Left ventricle myocardium superior (tissue), 1 donor: ENCODE measurements around the gene RTP5. TPM values are rescaled to one million over a fixed set of nuclear protein-coding genes. Genes with fewer than 3 reads are reported as not detected.
A peak's percentile ranks its signal among the peaks of the same experiment; 100 is the strongest.
"Not testable (repeated sequence)": the region's sequence is repeated elsewhere in the genome, so short reads cannot be mapped to it uniquely, and the experiment has no call there.

ENCODE experiments used
- ATAC-seq: fragments of 200-7000 bp; cut with Tn5 transposase; one replicate; pipeline ENCODE4 v1.9.1; 2020; ENCODE audit warnings: mild to moderate bottlenecking, moderate library complexity
- DNase-seq: peaks from one replicate; pipeline ENCODE4 v3.0.0-alpha.2; 2020
- intact Hi-C: fragments of 100-400 bp; cut with micrococcal nuclease; formaldehyde crosslinking; loops from one replicate; pipeline ENCODE4 v1.11.0; 2022
- total RNA-seq: library from RNA; stranded (reverse); fragmentation: NEBNext Ultra II Directional; extraction: Animal tissue kit (Norgen Biotek cat#: 25700); gene quantifications from one replicate; pipeline ENCODE4 v1.2.1, GENCODE V29; 2021
- donor health status: DM: no; HTN: yes; CAD: no; lungs with severe emphysema.

RTP5 gene
- total RNA-seq, 1 donor from 2014 or later, result not detected

GRCh38 chr2:241866790-241867645, 2.5 kb upstream of the RTP5 start:
- DNase-seq (peak; percentile 28), ATAC-seq (no peak)
- intact Hi-C loops, result no loop called here

- ATAC-seq, result no peak
- intact Hi-C loops, result no loop called here
- DNase-seq, result peak; percentile 49
Measured at GRCh38 chr2:241867776-241868420, 1.6 kb upstream of the RTP5 start.

GRCh38 chr2:241868661-241869081, 858 bp upstream of the RTP5 start:
- DNase-seq, result peak; percentile 26
- ATAC-seq, result no peak
- intact Hi-C loops, result no loop called here

- intact Hi-C loops, result no loop called here
- ATAC-seq (no peak), DNase-seq (peak; percentile 32)
Measured at GRCh38 chr2:241870081-241870541, 582 bp downstream of the RTP5 start.

GRCh38 chr2:241870611-241871537, 1.3 kb downstream of the RTP5 start:
- peak; percentile 38 for DNase-seq
- ATAC-seq, result no peak
- intact Hi-C loops, result no loop called here

GRCh38 chr2:241871538-241872312, 2.2 kb downstream of the RTP5 start:
- intact Hi-C loops, result no loop called here
- ATAC-seq (no peak), DNase-seq (peak; percentile 22)

- ATAC-seq (no peak), DNase-seq (peak; percentile 8)
- intact Hi-C loops, result no loop called here
Measured at GRCh38 chr2:241872313-241872642, 2.7 kb downstream of the RTP5 start.

- intact Hi-C loops, result no loop called here
- DNase-seq, result peak; percentile 27
- no peak for ATAC-seq
Measured at GRCh38 chr2:241873081-241873802, 3.7 kb downstream of the RTP5 start.

- intact Hi-C loops, result no loop called here
- DNase-seq (peak; percentile 22), ATAC-seq (no peak)
Measured at GRCh38 chr2:241873803-241874110, 4.2 kb downstream of the RTP5 start.

- ATAC-seq, result no peak
- peak; percentile 25 for DNase-seq
- intact Hi-C loops, result no loop called here
Measured at GRCh38 chr2:241874277-241874925, 4.9 kb downstream of the RTP5 start.

GRCh38 chr2:241875754-241876527, 6.4 kb downstream of the RTP5 start:
- ATAC-seq, intact Hi-C loops: not testable (repeated sequence)
- DNase-seq, result peak; percentile 11

GRCh38 chr2:241876528-241877196, 7.1 kb downstream of the RTP5 start:
- intact Hi-C loops, result no loop called here

GRCh38 chr2:241877197-241877685, 7.7 kb downstream of the RTP5 start:
- no peak for ATAC-seq
- peak; percentile 17 for DNase-seq
- intact Hi-C loops, result no loop called here

More at GRCh38 chr2:241876528-241877196, 7.1 kb downstream of the RTP5 start:
- ATAC-seq (no peak), DNase-seq (peak; percentile 28)

- intact Hi-C loops, result no loop called here
- ATAC-seq, result peak; percentile 36
- peak; percentile 85 for DNase-seq
Measured at GRCh38 chr2:241877989-241878970, 8.8 kb downstream of the RTP5 start.

GRCh38 chr2:241879326-241879725, 9.8 kb downstream of the RTP5 start:
- no peak for ATAC-seq
- intact Hi-C loops, result no loop called here
- DNase-seq, result peak; percentile 31
